CD4-positive, CD25-positive, alpha-beta regulatory T cell (primary cell): Measurements from ENCODE around the gene ASB16. TPM values are rescaled to one million over a fixed set of nuclear protein-coding genes. Genes with fewer than 3 reads are reported as not detected.
A peak's percentile ranks its signal among the peaks of the same experiment; 100 is the strongest.

ENCODE experiments used
- ATAC-seq, 2 donors: fragments of 150-1000 bp; cut with Tn5 transposase; one replicate each; pipeline ENCODE4 v1.10.0; 2021; ENCODE audit warnings: low read depth in 2 of 2, moderate number of reproducible peaks in 2 of 2, moderate library complexity in 1 of 2
- DNase-seq, 3 donors: peaks; one replicate each; pipeline versions ENCODE4 v3.0.0 to v3.0.0-alpha.2; 2012 to 2022; ENCODE audit warnings: mixed read lengths in 1 of 3
- H3K27ac ChIP-seq: one replicate; pipeline ENCODE4 v1.7.0; 2013; ENCODE audit warnings: mild to moderate bottlenecking, low read length; ENCODE audit not compliant: insufficient read depth, poor library complexity, severe bottlenecking
- H3K27me3 ChIP-seq: one replicate; pipeline ENCODE4 v1.7.0; 2013; ENCODE audit warnings: low read length; ENCODE audit not compliant: control insufficient read depth, insufficient read depth
- H3K36me3 ChIP-seq: one replicate; pipeline ENCODE4 v1.7.0; 2013; ENCODE audit warnings: mild to moderate bottlenecking, low read length, moderate library complexity; ENCODE audit not compliant: control insufficient read depth, insufficient read depth
- H3K4me1 ChIP-seq: 2 replicates; pipeline ENCODE4 v1.7.0; 2013; ENCODE audit warnings: mild to moderate bottlenecking, low read length; ENCODE audit not compliant: insufficient read depth, control insufficient read depth, poor library complexity, severe bottlenecking
- H3K4me3 ChIP-seq: one replicate; pipeline ENCODE4 v1.7.0; 2013; ENCODE audit warnings: low read depth, mild to moderate bottlenecking, low read length, moderate library complexity
- H3K9me3 ChIP-seq, 2 experiments: 1 replicate in 1 of 2; 2 replicates in 1 of 2; pipeline ENCODE4 v1.7.0; 2013; ENCODE audit warnings: low read length in 2 of 2, mild to moderate bottlenecking in 1 of 2, moderate library complexity in 1 of 2; ENCODE audit not compliant: control insufficient read depth in 2 of 2
- H3K27ac Mint-ChIP-seq, 3 donors: one replicate each; pipeline ENCODE4 v1.8.0; 2020 to 2022; ENCODE audit warnings: mild to moderate bottlenecking in 3 of 3, mixed read lengths in 3 of 3, moderate library complexity in 2 of 3
- H3K27me3 Mint-ChIP-seq: one replicate; pipeline ENCODE4 v1.8.0; 2022; ENCODE audit warnings: mild to moderate bottlenecking, mixed read lengths
- H3K36me3 Mint-ChIP-seq: one replicate; pipeline ENCODE4 v1.8.0; 2020; ENCODE audit warnings: mixed read lengths
- H3K4me1 Mint-ChIP-seq, 4 donors: one replicate each; pipeline ENCODE4 v1.8.0; 2020 to 2022; ENCODE audit warnings: mixed read lengths in 4 of 4, mild to moderate bottlenecking in 1 of 4
- H3K4me3 Mint-ChIP-seq, 4 donors: one replicate each; pipeline ENCODE4 v1.8.0; 2020 to 2022; ENCODE audit warnings: mild to moderate bottlenecking in 4 of 4, mixed read lengths in 4 of 4, moderate library complexity in 3 of 4
- H3K9me3 Mint-ChIP-seq, 7 donors: one replicate each; pipeline ENCODE4 v1.8.0; 2020 to 2022; ENCODE audit warnings: mixed read lengths in 7 of 7, mild to moderate bottlenecking in 3 of 7, moderate library complexity in 2 of 7
- polyA plus RNA-seq, 4 donors: library from polyadenylated mRNA; unstranded; fragments of 300-500 nt; fragmentation: Illumina TruSeq; gene quantifications; one replicate each; pipeline ENCODE4 v1.2.3, GENCODE V29; 2021
- total RNA-seq: library from RNA; stranded (reverse); gene quantifications from one replicate; pipeline ENCODE4 v1.2.3, GENCODE V29; 2022

Gene ASB16
- total and polyA plus RNA-seq, 5 donors from 2014 or later, result 0.09 to 0.16 TPM; not detected in 3

GRCh38 chr17:44155488-44155887, 15.0 kb upstream of the ASB16 start:
- Mint-ChIP-seq H3K27me3 (no peaks in the 10 kb centered on the region), H3K9me3 (no peaks in the 10 kb centered on the region), H3K36me3 (no peaks in the 10 kb centered on the region), H3K4me3 (no peak overlapping the region), H3K4me1 (peaks cover 6 to 9% (median 7%) of the 10 kb centered on the region in 4 donors), H3K27ac (peak overlapping the region in 1 of 3 donors; percentile 36)
- H3K27me3 ChIP-seq, result no peaks in the 10 kb centered on the region
- no peak overlapping the region for H3K27ac ChIP-seq
- no peaks in the 10 kb centered on the region for H3K9me3 ChIP-seq
- DNase-seq (no peak), ATAC-seq (no peak)
- H3K4me1 ChIP-seq, result peaks cover 9% of the 10 kb centered on the region
- H3K36me3 ChIP-seq, result no peaks in the 10 kb centered on the region
- H3K4me3 ChIP-seq, result no peak overlapping the region

- ATAC-seq (peak; percentile 81 to 82), DNase-seq (peak; percentile 47 to 68 (median 58))
- peak overlapping the region; percentile 67 to 82 (median 81) for H3K27ac Mint-ChIP-seq
- Histone ChIP-seq H3K4me1 (peaks cover 9% of the 10 kb centered on the region), H3K9me3 (no peaks in the 10 kb centered on the region), H3K36me3 (no peaks in the 10 kb centered on the region), H3K27ac (peak overlapping the region; percentile 71), H3K4me3 (peak overlapping the region; percentile 64), H3K27me3 (no peaks in the 10 kb centered on the region)
- H3K36me3 Mint-ChIP-seq, result no peaks in the 10 kb centered on the region
- H3K27me3 Mint-ChIP-seq, result no peaks in the 10 kb centered on the region
- H3K4me1 Mint-ChIP-seq, result peaks cover 6 to 9% (median 7%) of the 10 kb centered on the region in 4 donors
- H3K9me3 Mint-ChIP-seq, result no peaks in the 10 kb centered on the region
- H3K4me3 Mint-ChIP-seq, result peak overlapping the region in 3 of 4 donors; percentile 7 to 58 (median 48)
Measured at GRCh38 chr17:44159519-44160210, 10.8 kb upstream of the ASB16 start.

GRCh38 chr17:44164476-44164875, 6.0 kb upstream of the ASB16 start:
- Mint-ChIP-seq H3K4me3 (no peak overlapping the region), H3K27ac (no peak overlapping the region), H3K9me3 (no peaks in the 10 kb centered on the region), H3K36me3 (no peaks in the 10 kb centered on the region), H3K27me3 (no peaks in the 10 kb centered on the region), H3K4me1 (peaks cover 4 to 16% (median 12%) of the 10 kb centered on the region in 4 donors)
- H3K4me3 ChIP-seq, result no peak overlapping the region
- ATAC-seq (no peak), DNase-seq (no peak)
- no peak overlapping the region for H3K27ac ChIP-seq
- no peaks in the 10 kb centered on the region for H3K36me3 ChIP-seq
- H3K27me3 ChIP-seq, result no peaks in the 10 kb centered on the region
- no peaks in the 10 kb centered on the region for H3K9me3 ChIP-seq
- H3K4me1 ChIP-seq, result peaks cover 6% of the 10 kb centered on the region

- H3K36me3 Mint-ChIP-seq, result no peaks in the 10 kb centered on the region
Measured at GRCh38 chr17:44167181-44167861, 3.2 kb upstream of the ASB16 start.

GRCh38 chr17:44170135-44170498, 387 bp upstream of the ASB16 start:
- Mint-ChIP-seq H3K4me3 (no peak overlapping the region), H3K27ac (peak overlapping the region in 1 of 3 donors; percentile 53), H3K4me1 (peaks cover 0 to 11% (median 9%) of the 10 kb centered on the region in 4 donors), H3K27me3 (no peaks in the 10 kb centered on the region), H3K36me3 (no peaks in the 10 kb centered on the region), H3K9me3 (no peaks in the 10 kb centered on the region)
- no peaks in the 10 kb centered on the region for H3K27me3 ChIP-seq
- H3K4me3 ChIP-seq, result no peak overlapping the region
- no peak for ATAC-seq
- H3K9me3 ChIP-seq, result no peaks in the 10 kb centered on the region
- no peaks in the 10 kb centered on the region for H3K4me1 ChIP-seq
- DNase-seq, result no peak
- no peak overlapping the region for H3K27ac ChIP-seq
- H3K36me3 ChIP-seq, result peaks cover 3% of the 10 kb centered on the region

More at GRCh38 chr17:44167181-44167861, 3.2 kb upstream of the ASB16 start:
- ATAC-seq (no peak), DNase-seq (no peak)
- H3K27ac ChIP-seq, result no peak overlapping the region
- no peaks in the 10 kb centered on the region for H3K27me3 ChIP-seq
- no peaks in the 10 kb centered on the region for H3K9me3 ChIP-seq
- no peak overlapping the region for H3K4me3 Mint-ChIP-seq
- H3K36me3 ChIP-seq, result no peaks in the 10 kb centered on the region
- H3K4me1 ChIP-seq, result no peaks in the 10 kb centered on the region
- no peaks in the 10 kb centered on the region for H3K27me3 Mint-ChIP-seq
- H3K4me3 ChIP-seq, result no peak overlapping the region
- H3K4me1 Mint-ChIP-seq, result peaks cover 0 to 11% (median 9%) of the 10 kb centered on the region in 4 donors
- H3K9me3 Mint-ChIP-seq, result no peaks in the 10 kb centered on the region
- H3K27ac Mint-ChIP-seq, result peak overlapping the region in 1 of 3 donors; percentile 62

GRCh38 chr17:44171931-44172455, 1.5 kb downstream of the ASB16 start:
- H3K4me1 ChIP-seq, result no peaks in the 10 kb centered on the region
- Mint-ChIP-seq H3K27me3 (no peaks in the 10 kb centered on the region), H3K4me1 (peaks cover 0 to 15% (median 9%) of the 10 kb centered on the region in 4 donors), H3K36me3 (peaks cover 7% of the 10 kb centered on the region), H3K27ac (peak overlapping the region in 2 of 3 donors; percentile 43 to 51), H3K9me3 (no peaks in the 10 kb centered on the region), H3K4me3 (no peak overlapping the region)
- H3K9me3 ChIP-seq, result no peaks in the 10 kb centered on the region
- no peaks in the 10 kb centered on the region for H3K27me3 ChIP-seq
- H3K36me3 ChIP-seq, result peaks cover 3% of the 10 kb centered on the region
- DNase-seq (no peak), ATAC-seq (no peak)
- no peak overlapping the region for H3K27ac ChIP-seq
- no peak overlapping the region for H3K4me3 ChIP-seq

- peaks cover 0 to 4% (median 3%) of the 10 kb centered on the region in 4 donors for H3K4me1 Mint-ChIP-seq
- DNase-seq, result no peak
- H3K27ac ChIP-seq, result no peak overlapping the region
Measured at GRCh38 chr17:44174427-44174826, 3.9 kb downstream of the ASB16 start.

More at GRCh38 chr17:44174427-44174826, 3.9 kb downstream of the ASB16 start:
- no peak overlapping the region for H3K4me3 Mint-ChIP-seq
- no peaks in the 10 kb centered on the region for H3K27me3 Mint-ChIP-seq
- Histone ChIP-seq H3K27me3 (no peaks in the 10 kb centered on the region), H3K4me1 (no peaks in the 10 kb centered on the region), H3K36me3 (peaks cover 14% of the 10 kb centered on the region), H3K9me3 (no peaks in the 10 kb centered on the region), H3K4me3 (no peak overlapping the region)
- H3K9me3 Mint-ChIP-seq, result no peaks in the 10 kb centered on the region
- H3K27ac Mint-ChIP-seq, result no peak overlapping the region
- ATAC-seq, result no peak
- peaks cover 13% of the 10 kb centered on the region for H3K36me3 Mint-ChIP-seq
